Measurements from ENCODE around the gene OBI1.

The OBI1 gene

GRCh38 chr13:78679329-78679728 is 20.4 kb upstream of the OBI1 start:
- H3K4me1 ChIP-seq (ENCODE audit: control insufficient read depth, insufficient read depth, low read length) = no peaks in the 10 kb centered on the region
- TF ChIP-seq KLF16 (tag by site-specific recombination; IDR thresholded peaks at IDR 0.05) (no peak), ZNF596 (tag by site-specific recombination; IDR thresholded peaks at IDR 0.05) (no peak), ZNF184 (tag by site-specific recombination; IDR thresholded peaks at IDR 0.05) (no peak), PRDM2 (tag by site-specific recombination; IDR thresholded peaks at IDR 0.05; ENCODE audit: borderline replicate concordance) (no peak), ZBTB6 (tag by site-specific recombination; IDR thresholded peaks at IDR 0.05) (no peak)
- H3K9me3 ChIP-seq (ENCODE audit: control insufficient read depth, insufficient read depth, low read depth, low read length) = no peaks in the 10 kb centered on the region
- H3K4me3 ChIP-seq (ENCODE audit: low read depth, low read length) = no peak overlapping the region
- no peaks in the 10 kb centered on the region for H3K36me3 ChIP-seq (ENCODE audit: control insufficient read depth in 2 of 2, insufficient read depth in 1 of 2, low read length in 2 of 2)
- ChIA-PET POLR2A (no interaction called here), CTCF (no interaction called here)
- no peak overlapping the region for H3K27ac ChIP-seq (ENCODE audit: extremely low read depth, low read depth, low read length)

GRCh38 chr13:78675112-78675511 is 16.2 kb upstream of the OBI1 start:
- Histone ChIP-seq H3K4me3 (ENCODE audit: low read depth, low read length) (no peak overlapping the region), H3K9me3 (ENCODE audit: control insufficient read depth, insufficient read depth, low read depth, low read length) (no peaks in the 10 kb centered on the region), H3K4me1 (ENCODE audit: control insufficient read depth, insufficient read depth, low read length) (no peaks in the 10 kb centered on the region), H3K36me3 (ENCODE audit: control insufficient read depth in 2 of 2, insufficient read depth in 1 of 2, low read length in 2 of 2) (no peaks in the 10 kb centered on the region), H3K27ac (ENCODE audit: extremely low read depth, low read depth, low read length) (no peak overlapping the region)
- CTCF ChIA-PET = no interaction called here
- POLR2A ChIA-PET = no interaction called here
- TF ChIP-seq ZNF704 (tag by site-specific recombination; IDR thresholded peaks at IDR 0.05) = no peak
- TF ChIP-seq ZNF174 (tag by site-specific recombination; IDR thresholded peaks at IDR 0.05) = no peak
- no peak for TF ChIP-seq ZNF747 (tag by site-specific recombination; IDR thresholded peaks at IDR 0.05)
- no peak for TF ChIP-seq ZBTB44 (tag by site-specific recombination; IDR thresholded peaks at IDR 0.05)
- TF ChIP-seq ZFHX2 (tag by site-specific recombination; conservative IDR thresholded peaks at IDR 0.05) = no peak
- TF ChIP-seq ZNF140 (tag by site-specific recombination; IDR thresholded peaks at IDR 0.05) = no peak
- TF ChIP-seq ZNF112 (tag by site-specific recombination; IDR thresholded peaks at IDR 0.05) = no peak
- TF ChIP-seq REST (tag by site-specific recombination; IDR thresholded peaks at IDR 0.05) = no peak
- TF ChIP-seq ZNF548 (tag by site-specific recombination; IDR thresholded peaks at IDR 0.05) = no peak
- no peak for TF ChIP-seq ZNF248 (tag by site-specific recombination; IDR thresholded peaks at IDR 0.05)
- no peak for TF ChIP-seq EGR2 (tag by site-specific recombination; IDR thresholded peaks at IDR 0.05; ENCODE audit: low read depth)
- no peak for TF ChIP-seq ZNF549 (tag by site-specific recombination; IDR thresholded peaks at IDR 0.05)
- no peak for TF ChIP-seq ZNF23 (tag by site-specific recombination; IDR thresholded peaks at IDR 0.05; ENCODE audit: borderline replicate concordance)
- no peak for TF ChIP-seq ZIC2 (tag by site-specific recombination; IDR thresholded peaks at IDR 0.05)
